ENCODE data around the gene NOP53. TPM values are rescaled to one million over a fixed set of nuclear protein-coding genes. Genes with fewer than 3 reads are reported as not detected.
"Not testable (repeated sequence)": the region's sequence is repeated elsewhere in the genome, so short reads cannot be mapped to it uniquely, and the experiment has no call there.

The NOP53 gene
- total RNA-seq, 1 donor from 2014 or later: 105 TPM

- peak; percentile 80 for DNase-seq
These were observed 33.0 kb downstream of the NOP53 start, which contains the start of gene SELENOW for GRCh38 chr19:47778049-47778953. Gene SELENOW (plus strand): TSS chr19:47778703. CDS start chr19:47778786, 83 bp downstream.

GRCh38 chr19:47778954-47779351 is 33.6 kb downstream of the NOP53 start:
- peak; percentile 41 for DNase-seq

- DNase-seq: peak; percentile 29
These were observed 34.3 kb downstream of the NOP53 start for GRCh38 chr19:47779524-47780214.

GRCh38 chr19:47780215-47780551 is 34.8 kb downstream of the NOP53 start:
- no peak for DNase-seq

- peak; percentile 50 for DNase-seq
These were observed 36.4 kb downstream of the NOP53 start for GRCh38 chr19:47781590-47782262.

GRCh38 chr19:47786566-47786965 is 41.2 kb downstream of the NOP53 start:
- no peak for DNase-seq

GRCh38 chr19:47787307-47787706 is 42.0 kb downstream of the NOP53 start:
- DNase-seq: not testable (repeated sequence)

GRCh38 chr19:47789811-47790210 is 44.5 kb downstream of the NOP53 start:
- DNase-seq: not testable (repeated sequence)

GRCh38 chr19:47790398-47790814 is 45.1 kb downstream of the NOP53 start:
- peak; percentile 86 for DNase-seq

- DNase-seq: no peak
These were observed 47.3 kb downstream of the NOP53 start for GRCh38 chr19:47792616-47793015.

GRCh38 chr19:47794526-47794925 is 49.2 kb downstream of the NOP53 start:
- no peak for DNase-seq

- DNase-seq: no peak
These were observed 51.4 kb downstream of the NOP53 start for GRCh38 chr19:47796785-47797184.

GRCh38 chr19:47797996-47798903 is 52.9 kb downstream of the NOP53 start:
- DNase-seq: no peak

- DNase-seq: no peak
These were observed 53.5 kb downstream of the NOP53 start for GRCh38 chr19:47798904-47799266.

GRCh38 chr19:47801270-47801669 is 55.9 kb downstream of the NOP53 start:
- DNase-seq: no peak

GRCh38 chr19:47802521-47803043 is 57.2 kb downstream of the NOP53 start:
- no peak for DNase-seq

GRCh38 chr19:47803148-47803547 is 57.8 kb downstream of the NOP53 start:
- DNase-seq: not testable (repeated sequence)

- not testable (repeated sequence) for DNase-seq
These were observed 58.3 kb downstream of the NOP53 start for GRCh38 chr19:47803671-47804070.

- not testable (repeated sequence) for DNase-seq
These were observed 59.1 kb downstream of the NOP53 start, which contains the start of gene TPRX1 for GRCh38 chr19:47804451-47804850. Gene TPRX1 (minus strand): TSS chr19:47804551. CDS start chr19:47804539, 12 bp downstream.

- DNase-seq: no peak
These were observed 60.0 kb downstream of the NOP53 start for GRCh38 chr19:47805313-47805712.

- no peak for DNase-seq
These were observed 61.1 kb downstream of the NOP53 start for GRCh38 chr19:47806435-47806834.

Data from dermis blood vessel endothelial cell (primary cell).